Stimulated activated CD8-positive, alpha-beta memory T cell treated with anti-CD3 and anti-CD28 coated beads, Interleukin-15, amount 100 ng/mL, for 48 hours (primary cell): ENCODE results near the gene ZBTB20.

Experiments used
- DNase-seq, 2 donors: peaks; one replicate each; pipeline ENCODE4 v3.0.0-alpha.2; 2020; ENCODE audit warnings: low read depth in 2 of 2

The ZBTB20 gene

GRCh38 chr3:114294940-114295480, 852.1 kb downstream of the ZBTB20 start:
- no peak for DNase-seq

- no peak for DNase-seq
These were observed 853.1 kb downstream of the ZBTB20 start, which contains the start of gene TIGIT for GRCh38 chr3:114293838-114294535. Gene TIGIT (plus strand): TSS chr3:114294028. CDS start chr3:114294062, 34 bp downstream.

- peak; percentile 85 for DNase-seq
These were observed 855.9 kb downstream of the ZBTB20 start for GRCh38 chr3:114290911-114291901.

GRCh38 chr3:114286266-114286665, 860.8 kb downstream of the ZBTB20 start:
- no peak for DNase-seq

GRCh38 chr3:114285648-114286230, 861.3 kb downstream of the ZBTB20 start:
- DNase-seq = no peak

GRCh38 chr3:114284644-114285043, 862.4 kb downstream of the ZBTB20 start:
- no peak for DNase-seq
